Smooth muscle cell (in vitro differentiated cells): ENCODE data around the gene CAMK4. TPM values are rescaled to one million over a fixed set of nuclear protein-coding genes. Genes with fewer than 3 reads are reported as not detected.
A peak's percentile ranks its signal among the peaks of the same experiment; 100 is the strongest.

Source experiments
- DNase-seq: peaks from one replicate; lab custom pipeline; 2025; ENCODE audit not compliant: unreplicated experiment; lab: John Stamatoyannopoulos, UW
- H2AFZ ChIP-seq: fragments of 200-600 bp; sonication (generic); 2 replicates; pipeline ENCODE4 v1.6.0; 2016; ENCODE audit warnings: antibody characterized with exemption, low read depth, mild to moderate bottlenecking
- H3F3A ChIP-seq: fragments of 200-600 bp; sonication (generic); 2 replicates; pipeline ENCODE4 v1.6.0; 2017; ENCODE audit warnings: antibody characterized with exemption, low read depth
- H3K27ac ChIP-seq: fragments of 200-600 bp; sonication (generic); 2 replicates; pipeline ENCODE4 v1.5.1; 2016; ENCODE audit warnings: low read depth, mild to moderate bottlenecking
- H3K27me3 ChIP-seq: fragments of 200-600 bp; sonication (generic); 2 replicates; pipeline ENCODE4 v1.6.1; 2016; ENCODE audit warnings: low read depth, mild to moderate bottlenecking
- H3K36me3 ChIP-seq: fragments of 200-600 bp; sonication (generic); 2 replicates; pipeline ENCODE4 v1.5.1; 2016; ENCODE audit warnings: low read depth
- H3K4me1 ChIP-seq: fragments of 200-600 bp; sonication (generic); 2 replicates; pipeline ENCODE4 v1.5.1; 2016; ENCODE audit warnings: low read depth
- H3K4me2 ChIP-seq: fragments of 200-600 bp; sonication (generic); 2 replicates; pipeline ENCODE4 v1.6.0; 2016; ENCODE audit warnings: mild to moderate bottlenecking
- H3K4me3 ChIP-seq: fragments of 200-600 bp; sonication (generic); 2 replicates; pipeline ENCODE4 v1.5.1; 2016; ENCODE audit warnings: mild to moderate bottlenecking
- H3K79me2 ChIP-seq: fragments of 200-600 bp; sonication (generic); 2 replicates; pipeline ENCODE4 v1.6.0; 2016; ENCODE audit warnings: low read depth, mild to moderate bottlenecking
- H3K9ac ChIP-seq: fragments of 200-600 bp; sonication (generic); 2 replicates; pipeline ENCODE4 v1.6.0; 2016; ENCODE audit warnings: low read depth
- H3K9me3 ChIP-seq: fragments of 200-600 bp; sonication (generic); replicated peaks from 2 replicates; pipeline ENCODE4 v1.5.1; 2016; ENCODE audit warnings: low read depth
- H4K20me1 ChIP-seq: fragments of 200-600 bp; sonication (generic); 2 replicates; pipeline ENCODE4 v1.6.0; 2016; ENCODE audit warnings: low read depth
- CTCF ChIP-seq: fragments of 200-600 bp; sonication (generic); IDR thresholded peaks from 2 replicates; pipeline ENCODE4 v1.5.1; 2017; ENCODE audit warnings: borderline replicate concordance, mild to moderate bottlenecking, antibody characterized with exemption; ENCODE audit not compliant: insufficient read depth, poor library complexity, severe bottlenecking
- WGBS: methylation state at CpG from one replicate; pipeline ENCODE4 v1.1.7; 2016; ENCODE audit warnings: low lambda C conversion rate; 5-methylcytosine and 5-hydroxymethylcytosine counted together
- polyA plus RNA-seq: library from polyadenylated mRNA; unstranded; fragments of >200 nt; fragmentation: Nextera tagmentation; extraction: Ambion mirVana; gene quantifications from 2 replicates; pipeline ENCODE4 v1.2.1, GENCODE V29; 2016
- total RNA-seq: library from RNA; depleted of rRNA; stranded (reverse); fragments of >200 nt; gene quantifications from 2 replicates; pipeline ENCODE4 v1.2.3, GENCODE V29; 2014

The CAMK4 gene
- total and polyA plus RNA-seq, 2 experiments from 2014 or later, result 1.1 to 3.6 TPM

DNA sequence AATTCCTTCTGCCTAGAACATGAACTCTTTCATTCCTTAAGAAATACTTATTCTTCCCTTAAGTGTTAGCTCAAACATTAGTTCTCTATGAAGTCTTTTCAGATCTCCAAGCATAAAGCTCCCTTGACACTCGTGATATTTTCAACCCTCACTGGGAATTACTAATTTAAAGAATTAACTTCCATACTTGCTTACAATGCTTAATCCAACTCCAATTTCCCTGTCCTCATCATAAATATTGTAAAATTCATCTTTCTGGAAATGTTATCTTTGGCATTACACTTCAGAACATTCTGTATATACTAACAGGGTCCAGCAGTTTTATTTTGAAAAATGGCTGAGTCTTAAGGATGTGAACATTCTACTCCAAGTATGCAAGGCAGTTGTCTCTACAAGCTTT, 280.9 kb downstream of the CAMK4 start:
- TF ChIP-seq CTCF, result no peak
- Histone ChIP-seq H4K20me1 (peaks cover 75% of the 10 kb centered on the region), H3K9me3 (no peaks in the 10 kb centered on the region), H3K27ac (no peak overlapping the region), H3K4me3 (no peak overlapping the region), H3F3A (no peaks in the 10 kb centered on the region), H2AFZ (no peak overlapping the region), H3K4me2 (no peak overlapping the region), H3K27me3 (no peaks in the 10 kb centered on the region), H3K4me1 (peaks cover 26% of the 10 kb centered on the region), H3K79me2 (peaks cover 78% of the 10 kb centered on the region), H3K36me3 (peaks cover 9% of the 10 kb centered on the region), H3K9ac (no peak overlapping the region)
- no peak for DNase-seq
- 98% methylated on average over 1 of the region's 1 CpG for WGBS

DNA sequence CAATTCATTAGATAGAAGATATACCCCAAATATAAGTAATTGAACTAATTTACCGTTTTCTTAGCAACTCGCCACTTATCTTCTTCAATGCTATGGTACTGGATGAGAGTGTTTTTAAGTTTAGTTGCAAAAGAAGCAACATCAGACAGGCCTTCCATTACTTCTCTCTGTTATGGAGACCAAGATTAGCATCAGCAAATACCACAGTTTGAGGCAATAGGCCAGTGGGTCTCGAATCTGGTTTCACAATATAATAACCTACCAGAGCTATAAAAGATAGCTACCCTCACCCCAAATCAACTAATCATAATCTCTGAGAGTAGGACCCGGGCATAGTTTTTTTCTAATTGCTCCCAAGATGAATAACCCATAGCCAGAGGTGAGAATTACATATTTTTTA, 283.1 kb downstream of the CAMK4 start:
- H3K36me3 ChIP-seq, result peaks cover 9% of the 10 kb centered on the region
- DNase-seq, result no peak
- H3K9me3 ChIP-seq, result no peaks in the 10 kb centered on the region
- H3K9ac ChIP-seq, result no peak overlapping the region
- H3K4me3 ChIP-seq, result no peak overlapping the region
- H3K79me2 ChIP-seq, result peaks cover 99% of the 10 kb centered on the region
- H3F3A ChIP-seq, result no peaks in the 10 kb centered on the region
- TF ChIP-seq CTCF, result no peak
- H3K4me2 ChIP-seq, result peak overlapping the region; percentile 27
- WGBS, result 87% methylated on average over 4 of the region's 4 CpGs
- H4K20me1 ChIP-seq, result peaks cover 86% of the 10 kb centered on the region
- no peak overlapping the region for H2AFZ ChIP-seq
- no peaks in the 10 kb centered on the region for H3K27me3 ChIP-seq
- no peak overlapping the region for H3K27ac ChIP-seq
- peaks cover 40% of the 10 kb centered on the region for H3K4me1 ChIP-seq

DNA sequence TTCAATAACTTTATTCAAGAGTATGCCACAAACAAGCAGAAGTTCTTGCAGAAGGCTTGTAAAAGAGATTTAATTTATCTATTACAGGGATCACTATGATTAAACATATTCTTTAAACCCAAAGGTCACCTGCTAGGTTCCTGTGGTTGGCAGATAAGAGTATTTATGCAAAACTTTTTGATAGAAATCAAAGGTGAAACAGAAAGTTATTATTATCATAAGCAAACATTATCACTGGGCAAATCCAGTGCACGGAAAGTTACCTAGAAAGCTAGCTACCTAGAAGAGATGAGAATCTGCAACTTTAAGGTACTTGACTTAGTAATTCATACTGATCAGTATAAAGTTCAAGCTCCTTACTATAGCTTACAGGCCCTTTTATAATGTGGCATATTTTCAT, 284.9 kb downstream of the CAMK4 start:
- Histone ChIP-seq H3K27ac (no peak overlapping the region), H3K9me3 (no peaks in the 10 kb centered on the region), H3K79me2 (peaks cover 82% of the 10 kb centered on the region), H3K27me3 (no peaks in the 10 kb centered on the region), H3K4me1 (peaks cover 50% of the 10 kb centered on the region), H3K36me3 (peaks cover under 1% of the 10 kb centered on the region), H3K9ac (no peak overlapping the region), H3F3A (peaks cover 10% of the 10 kb centered on the region), H2AFZ (no peak overlapping the region), H4K20me1 (peaks cover 74% of the 10 kb centered on the region), H3K4me3 (peak overlapping the region; percentile 94), H3K4me2 (peak overlapping the region; percentile 95)
- TF ChIP-seq CTCF, result no peak
- DNase-seq, result no peak
- WGBS, result 91% methylated on average over 1 of the region's 1 CpG

DNA sequence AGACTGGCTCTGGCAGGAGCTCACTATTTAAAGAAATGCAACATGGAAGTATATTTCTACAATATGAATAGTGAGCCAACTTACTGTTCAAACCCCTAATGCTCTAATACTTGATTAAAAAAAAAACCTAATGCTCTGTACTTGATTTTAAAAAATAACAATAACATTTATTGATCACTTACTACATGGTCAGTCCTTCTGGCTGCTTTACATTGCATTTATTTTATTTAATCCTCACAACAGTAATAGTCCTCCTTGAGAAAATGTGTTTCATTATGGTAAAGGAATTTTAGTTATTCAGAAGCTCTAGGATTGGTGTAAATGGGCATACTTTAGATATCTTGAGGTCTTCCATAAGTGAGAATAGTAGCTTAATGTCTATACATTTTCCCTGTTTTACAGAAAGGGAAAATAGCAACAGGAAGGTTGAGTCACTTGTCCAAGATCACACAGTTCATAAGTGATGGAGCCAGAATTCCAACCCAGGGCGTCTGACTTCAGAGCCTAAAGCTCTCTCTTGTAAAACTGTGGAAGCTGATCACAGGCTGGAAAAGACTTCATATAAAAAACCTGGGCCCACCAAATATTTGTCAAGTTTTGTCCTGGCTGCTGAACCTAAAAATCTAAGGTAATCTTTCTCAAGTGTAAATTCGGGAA, 287.1 kb downstream of the CAMK4 start:
- Histone ChIP-seq H2AFZ (peak overlapping the region; percentile 78), H3F3A (peaks cover 10% of the 10 kb centered on the region), H3K9ac (peak overlapping the region; percentile 88), H3K27ac (peak overlapping the region; percentile 92), H3K36me3 (no peaks in the 10 kb centered on the region), H3K4me2 (peak overlapping the region; percentile 95), H3K4me1 (peaks cover 50% of the 10 kb centered on the region), H3K9me3 (no peaks in the 10 kb centered on the region), H3K79me2 (peaks cover 60% of the 10 kb centered on the region), H3K4me3 (peak overlapping the region; percentile 94), H4K20me1 (peaks cover 55% of the 10 kb centered on the region), H3K27me3 (no peaks in the 10 kb centered on the region)
- no peak for DNase-seq
- no peak for TF ChIP-seq CTCF
- WGBS, result 2% methylated on average over 2 of the region's 2 CpGs
